HG03280 (cell line): Measurements from ENCODE around the gene PYURF.
A peak's percentile ranks its signal among the peaks of the same experiment; 100 is the strongest.
"Not testable (repeated sequence)": the region's sequence is repeated elsewhere in the genome, so short reads cannot be mapped to it uniquely, and the experiment has no call there.

Source experiments
- ATAC-seq: cut with Tn5 transposase; IDR thresholded peaks from one replicate; pipeline ENCODE4 v1.9.1; 2021; ENCODE audit warnings: mild to moderate bottlenecking, moderate library complexity; ENCODE audit not compliant: unreplicated experiment

Gene PYURF, protein sequence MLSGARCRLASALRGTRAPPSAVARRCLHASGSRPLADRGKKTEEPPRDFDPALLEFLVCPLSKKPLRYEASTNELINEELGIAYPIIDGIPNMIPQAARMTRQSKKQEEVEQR

DNA sequence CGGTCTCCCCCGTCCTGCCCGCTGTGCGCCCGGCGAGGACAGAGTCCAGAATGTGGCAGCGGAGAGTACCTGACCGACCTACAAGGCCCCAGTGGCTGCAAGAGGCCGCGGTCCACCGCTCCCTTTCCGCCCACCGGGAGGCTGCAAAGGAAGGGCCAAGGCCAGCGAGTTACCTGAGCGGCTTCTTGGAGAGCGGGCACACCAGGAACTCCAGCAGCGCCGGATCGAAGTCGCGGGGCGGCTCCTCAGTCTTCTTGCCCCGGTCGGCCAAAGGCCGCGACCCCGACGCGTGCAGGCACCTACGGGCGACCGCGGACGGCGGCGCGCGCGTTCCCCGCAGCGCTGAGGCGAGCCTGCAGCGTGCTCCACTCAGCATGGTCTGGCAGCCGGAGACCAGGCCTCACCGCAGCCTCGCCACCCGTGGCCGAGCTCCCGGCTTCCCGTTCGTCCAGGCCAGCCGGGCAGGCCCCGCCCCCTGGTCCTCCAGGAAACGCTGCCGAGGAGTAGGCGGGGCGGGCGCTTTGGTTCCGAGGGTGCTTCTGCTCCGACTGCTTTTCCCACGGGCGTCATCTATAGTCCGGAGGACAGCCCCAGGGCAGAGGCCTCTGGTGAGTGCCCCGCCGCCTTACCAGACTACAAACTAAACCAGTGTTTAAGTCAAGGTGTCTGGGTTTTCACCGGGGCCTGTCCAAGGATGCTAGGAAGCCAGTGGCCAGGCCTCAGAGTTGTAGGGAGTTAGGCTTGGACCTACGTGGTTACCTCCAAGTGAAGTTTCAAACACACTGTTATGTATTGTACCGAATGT is at the start of gene PYURF:
Gene PYURF (minus strand): TSS at position 452 of the 805 bp plus-strand sequence. CDS start 76 bp downstream, at position 376.
- peak; percentile 65 for ATAC-seq

DNA sequence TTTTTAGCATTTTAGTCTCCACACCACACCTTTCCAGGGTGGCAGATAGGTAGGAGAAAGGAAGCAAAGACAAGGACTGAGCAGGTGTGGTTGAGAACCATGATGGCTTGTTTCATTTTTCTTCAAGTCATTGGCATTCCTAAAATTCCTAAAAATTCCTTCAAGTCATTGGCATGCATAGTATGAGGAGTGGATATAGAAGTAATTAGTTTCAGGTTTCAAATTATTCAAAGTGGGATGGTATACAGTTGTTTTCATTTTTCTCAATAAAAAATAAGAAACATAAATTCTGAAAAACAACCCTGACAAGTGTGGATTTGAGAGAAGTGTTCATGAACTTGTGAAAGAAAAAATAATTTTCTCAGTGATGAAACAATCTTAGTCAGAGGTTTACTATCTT is 46.4 kb upstream of the PYURF start:
- no peak for ATAC-seq

DNA sequence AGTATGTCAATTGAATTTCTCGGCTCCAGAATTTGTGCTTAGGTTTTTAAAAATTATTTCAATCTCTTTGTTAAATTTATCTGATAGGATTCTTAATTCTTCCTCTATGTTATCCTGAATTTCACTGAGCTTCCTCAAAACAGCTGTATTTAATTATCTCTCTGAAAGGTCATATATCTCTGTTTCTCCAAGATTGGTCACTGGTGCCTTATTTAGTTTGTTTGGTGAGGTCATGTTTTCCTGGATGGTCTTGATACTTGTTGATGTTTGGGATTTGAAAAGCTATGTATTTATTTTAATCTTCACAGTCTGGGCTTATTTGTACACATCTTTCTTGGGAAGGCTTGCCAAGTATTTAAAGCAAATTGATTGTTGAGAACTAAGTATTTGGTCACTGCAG is 44.0 kb upstream of the PYURF start:
- ATAC-seq: no peak

DNA sequence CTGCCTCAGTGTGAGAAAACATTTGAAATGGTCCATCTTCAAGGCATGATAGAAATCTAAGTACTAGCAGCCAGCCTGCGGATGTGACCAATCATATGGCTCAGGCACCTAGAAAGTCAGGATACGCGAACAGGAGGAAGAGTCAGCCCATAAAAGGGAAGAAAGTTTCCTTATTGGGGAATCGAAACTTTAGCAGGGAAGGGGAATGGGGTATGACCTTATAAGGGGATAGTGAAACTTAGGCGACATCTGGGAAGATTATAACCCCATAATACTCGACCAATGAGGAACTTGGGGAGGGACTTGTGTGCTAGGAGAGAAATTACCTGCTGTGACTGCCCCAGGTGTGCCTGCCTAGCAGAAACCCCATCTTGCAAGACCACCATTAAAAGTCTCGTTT is 26.2 kb upstream of the PYURF start:
- ATAC-seq: no peak

DNA sequence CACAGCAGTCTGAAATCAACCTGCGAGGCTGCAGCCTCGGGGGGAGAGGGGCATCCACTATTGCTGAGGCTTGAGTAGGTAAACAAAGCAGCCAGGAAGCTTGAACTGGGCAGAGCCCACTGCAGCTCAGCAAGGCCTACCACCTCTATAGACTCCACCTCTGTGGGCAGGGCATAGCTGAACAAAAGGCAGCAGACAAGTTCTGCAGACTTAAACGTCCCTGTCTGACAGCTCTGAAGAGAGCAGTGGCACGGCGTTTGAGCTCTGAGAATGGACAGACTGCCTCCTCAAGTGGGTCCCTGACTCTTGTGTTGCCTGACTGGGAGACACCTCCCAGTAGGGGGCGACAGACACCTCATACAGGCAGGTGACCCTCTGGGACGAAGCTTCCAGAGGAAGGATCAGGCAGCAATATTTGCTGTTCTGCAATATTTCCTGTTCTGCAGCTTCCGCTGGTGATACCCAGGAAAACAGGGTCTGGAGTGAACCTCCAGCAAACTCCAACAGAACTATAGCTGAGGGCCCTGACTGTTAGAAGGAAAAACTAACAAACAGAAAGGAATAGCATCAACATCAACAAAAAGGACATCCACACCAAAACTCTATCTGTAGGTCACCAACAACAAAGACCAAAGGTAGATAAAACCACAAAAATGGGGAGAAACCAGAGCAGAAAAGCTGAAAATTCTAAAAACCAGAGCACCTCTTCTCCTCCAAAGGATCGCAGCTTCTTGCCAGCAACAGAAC is 15.9 kb upstream of the PYURF start:
- ATAC-seq: not testable (repeated sequence)

DNA sequence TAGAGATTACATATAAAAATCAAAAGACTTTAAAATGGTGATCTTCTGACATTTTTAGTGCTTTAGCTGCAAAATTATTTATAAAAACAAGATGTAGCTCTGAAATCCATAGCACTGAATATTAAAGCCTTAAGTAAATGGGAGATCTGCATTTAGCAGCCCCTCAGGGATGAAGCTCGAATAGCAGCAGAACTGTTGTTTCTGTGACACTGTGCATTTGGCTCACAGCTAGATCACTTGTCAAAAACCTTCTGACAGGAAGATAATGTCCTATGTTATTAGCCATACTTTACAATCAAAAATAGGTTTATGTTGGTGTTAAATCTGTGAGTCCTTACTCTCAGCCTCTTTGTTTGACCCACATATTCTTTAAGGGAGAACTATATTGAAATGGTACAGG is 14.1 kb upstream of the PYURF start:
- ATAC-seq: no peak

DNA sequence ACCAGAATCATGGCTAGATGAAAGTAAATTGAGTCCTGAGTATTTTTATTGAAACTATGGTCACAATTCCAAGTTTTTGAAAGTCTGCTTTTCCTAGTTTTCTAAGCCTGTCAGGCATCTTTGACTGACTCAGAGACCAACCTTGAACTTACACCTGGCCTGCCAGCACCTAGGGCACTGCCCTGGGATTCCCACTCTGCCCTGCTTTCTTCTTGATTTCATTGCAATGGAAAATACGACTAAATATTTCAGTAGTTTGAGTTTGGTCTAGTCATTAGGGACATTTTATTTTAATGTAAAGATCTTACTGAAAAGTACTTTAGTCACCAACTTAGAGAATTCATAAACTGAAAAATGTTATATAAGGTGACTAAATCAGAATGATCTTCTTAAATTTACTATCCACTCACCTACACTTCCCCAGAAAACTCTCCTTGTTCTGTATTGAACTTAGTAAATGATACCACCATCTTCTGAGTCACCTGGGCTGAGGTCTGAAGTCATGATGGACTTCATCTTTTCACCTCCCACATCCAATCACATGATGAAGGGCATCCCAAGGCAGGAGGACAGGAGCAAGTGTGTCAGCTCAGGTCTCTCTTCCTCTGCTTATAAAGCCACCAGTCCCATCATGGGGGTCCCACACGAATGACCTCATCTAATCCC is 11.6 kb upstream of the PYURF start:
- no peak for ATAC-seq

DNA sequence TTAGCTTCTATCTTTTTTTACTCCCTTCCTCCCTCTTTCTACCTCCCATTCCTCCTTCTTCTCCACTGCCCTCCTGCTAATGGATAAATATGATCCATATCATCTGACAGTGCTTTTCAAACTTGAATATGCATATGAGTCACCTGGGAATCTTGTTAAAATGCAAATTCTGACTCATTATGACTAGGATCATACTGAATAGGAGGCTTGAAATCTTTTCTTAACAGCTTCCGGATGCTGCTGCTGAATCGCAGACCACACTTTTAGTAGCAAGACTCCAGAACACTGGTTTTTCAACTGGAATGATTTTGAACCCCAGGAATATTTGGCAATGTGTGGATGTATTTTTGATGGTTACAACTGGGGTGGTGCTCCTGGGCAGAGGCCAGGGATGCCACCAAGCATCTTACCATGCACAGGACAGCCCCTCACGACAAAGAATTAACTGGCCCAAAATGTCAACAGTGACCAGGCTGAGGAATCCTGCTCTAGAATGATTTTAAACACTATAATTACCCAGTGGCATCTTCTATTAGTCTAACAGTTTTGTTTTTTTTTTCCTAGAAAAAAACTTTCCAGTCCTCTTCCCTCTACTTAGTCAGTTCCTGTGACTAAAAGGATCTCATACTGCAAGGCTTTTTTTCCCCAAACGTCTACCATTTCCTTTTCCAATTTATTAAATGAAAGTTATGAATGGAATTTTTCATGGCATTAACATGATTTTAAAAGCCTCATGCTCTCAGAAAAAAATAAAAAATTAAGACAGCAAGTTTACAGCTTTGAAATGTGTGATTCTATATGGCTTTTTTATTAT is 10.6 kb upstream of the PYURF start:
- ATAC-seq: no peak

DNA sequence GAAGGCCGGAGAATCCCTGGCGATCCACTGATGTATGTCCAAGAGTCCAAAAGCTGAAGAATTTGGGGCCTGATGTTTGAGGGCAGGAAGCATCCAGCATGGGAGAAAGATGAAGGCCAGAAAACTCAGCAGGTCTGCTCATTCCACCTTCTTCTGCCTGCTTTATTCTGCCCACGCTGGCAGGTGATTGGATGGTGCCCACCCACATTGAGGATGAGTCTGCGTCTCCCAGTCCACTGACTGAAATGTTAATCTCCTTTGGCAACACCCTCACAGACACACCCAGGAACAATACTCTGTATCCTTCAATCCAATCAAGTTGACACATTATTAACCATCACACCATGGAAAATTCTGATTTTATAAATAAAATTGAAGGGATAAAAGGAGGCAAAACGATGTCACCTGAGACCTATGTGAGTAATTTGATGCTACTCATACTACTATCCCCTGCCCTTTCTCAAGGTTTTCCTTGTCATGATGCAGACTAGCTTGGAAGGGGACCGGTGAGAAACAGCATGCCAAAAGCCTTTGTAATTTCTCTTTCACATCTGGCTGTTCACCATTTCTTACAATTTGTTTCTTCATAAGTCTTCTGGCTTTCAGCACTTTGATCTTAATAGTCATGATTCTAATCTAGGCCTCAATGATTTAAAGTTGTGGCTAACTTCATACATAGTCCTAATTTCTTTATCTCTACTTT is 9.7 kb upstream of the PYURF start:
- no peak for ATAC-seq

DNA sequence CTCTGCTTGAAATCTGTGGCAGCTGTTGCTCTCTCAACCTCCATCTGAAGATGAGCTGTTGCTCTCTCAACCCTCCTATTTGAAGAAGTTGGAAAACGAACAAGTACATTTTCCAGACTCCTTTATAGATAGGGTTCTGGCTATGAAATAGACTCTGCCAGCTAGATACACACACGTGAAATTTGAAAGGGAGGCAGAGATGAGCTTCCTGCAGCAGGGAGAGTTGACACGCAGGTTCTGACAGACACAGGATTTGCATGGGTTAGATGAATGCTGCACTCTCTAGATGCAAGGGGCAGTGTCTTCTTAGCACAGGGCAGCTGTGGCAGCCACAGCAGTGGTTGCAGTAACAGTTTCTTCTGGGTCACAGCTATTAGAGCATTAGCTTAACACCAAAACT is 8.0 kb upstream of the PYURF start:
- no peak for ATAC-seq

DNA sequence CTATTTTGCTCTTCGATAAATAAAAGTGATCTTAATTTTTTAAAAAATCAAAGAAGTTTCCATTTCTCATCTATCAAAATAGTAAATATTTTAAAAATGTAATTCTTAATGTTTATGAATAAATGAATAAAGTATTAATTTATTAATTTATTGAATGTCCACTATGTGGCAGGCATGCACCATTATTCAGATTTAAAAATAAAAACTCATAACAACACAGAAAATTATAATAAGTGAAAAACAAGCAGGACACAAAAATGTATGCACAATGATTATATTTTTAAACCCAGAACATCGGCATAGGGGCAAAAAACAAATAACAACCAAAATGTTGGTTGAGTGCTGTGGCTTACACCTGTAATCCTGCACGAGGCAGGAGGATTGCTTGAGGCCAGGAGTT is 5.3 kb upstream of the PYURF start:
- no peak for ATAC-seq

DNA sequence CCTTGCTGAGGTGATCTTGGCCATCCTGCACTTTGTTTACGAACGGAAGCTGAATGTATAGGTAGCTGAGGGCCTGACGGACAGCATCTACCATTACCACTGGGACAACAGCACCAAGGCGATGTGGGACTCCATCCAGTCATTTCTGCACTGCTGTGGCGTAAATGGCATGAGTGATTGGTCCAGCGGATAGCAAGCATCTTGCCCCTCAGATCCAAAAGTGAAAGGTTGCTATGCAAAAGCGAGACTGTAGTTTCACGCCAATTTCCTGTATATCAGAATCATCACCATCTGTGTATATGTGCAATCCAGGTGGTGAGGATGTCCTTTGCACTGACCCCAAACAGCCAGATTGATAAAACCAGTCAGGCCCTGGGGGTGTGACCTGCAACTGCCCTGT is 4.2 kb upstream of the PYURF start:
- ATAC-seq: peak; percentile 66

DNA sequence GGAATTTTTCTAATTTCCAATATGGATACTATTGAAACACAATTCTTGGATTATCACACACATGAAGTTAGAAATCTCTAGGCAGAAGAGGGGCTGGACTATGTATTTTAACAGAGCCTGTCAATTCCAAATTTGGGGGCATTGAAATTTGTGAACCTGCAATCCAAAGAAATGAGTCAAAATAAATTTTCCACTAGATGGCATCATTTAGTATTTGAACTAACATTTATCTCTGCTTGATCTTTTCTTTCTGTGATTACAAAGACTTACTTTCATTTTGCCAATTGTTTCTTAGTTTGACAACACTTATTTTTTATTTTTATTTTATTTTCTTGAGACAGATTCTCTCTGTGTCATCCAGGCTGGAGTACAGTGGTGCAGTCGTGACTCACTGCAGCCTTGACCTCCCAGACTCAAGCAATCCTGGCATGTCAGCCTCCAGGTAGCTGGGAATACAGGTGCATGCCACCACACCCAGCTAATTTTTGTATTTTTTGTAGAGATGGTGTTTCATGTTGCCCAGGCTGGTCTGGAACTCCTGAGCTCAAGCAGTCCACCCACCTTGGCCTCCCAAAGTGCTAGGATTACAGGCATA is 2.7 kb upstream of the PYURF start:
- ATAC-seq: no peak

DNA sequence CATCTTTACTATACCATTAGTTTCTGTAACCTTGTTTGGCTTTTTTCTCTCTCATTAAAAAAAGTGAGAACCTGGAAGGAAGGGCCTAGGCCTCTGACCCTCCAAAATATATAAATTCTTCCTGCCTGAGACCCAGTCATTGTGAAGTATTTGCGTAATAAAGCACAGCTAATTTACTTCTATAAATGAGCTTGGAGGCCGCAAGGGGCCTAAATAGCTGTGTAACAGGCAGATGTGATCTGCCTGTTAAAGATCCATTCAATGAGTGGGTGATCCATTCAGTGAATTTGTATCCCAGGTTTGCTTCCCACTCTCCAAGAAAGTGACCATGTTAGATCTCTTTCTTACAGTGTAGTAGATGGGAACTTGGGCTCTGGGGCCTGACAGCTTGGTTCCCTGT is 595 bp upstream of the PYURF start:
- no peak for ATAC-seq

DNA sequence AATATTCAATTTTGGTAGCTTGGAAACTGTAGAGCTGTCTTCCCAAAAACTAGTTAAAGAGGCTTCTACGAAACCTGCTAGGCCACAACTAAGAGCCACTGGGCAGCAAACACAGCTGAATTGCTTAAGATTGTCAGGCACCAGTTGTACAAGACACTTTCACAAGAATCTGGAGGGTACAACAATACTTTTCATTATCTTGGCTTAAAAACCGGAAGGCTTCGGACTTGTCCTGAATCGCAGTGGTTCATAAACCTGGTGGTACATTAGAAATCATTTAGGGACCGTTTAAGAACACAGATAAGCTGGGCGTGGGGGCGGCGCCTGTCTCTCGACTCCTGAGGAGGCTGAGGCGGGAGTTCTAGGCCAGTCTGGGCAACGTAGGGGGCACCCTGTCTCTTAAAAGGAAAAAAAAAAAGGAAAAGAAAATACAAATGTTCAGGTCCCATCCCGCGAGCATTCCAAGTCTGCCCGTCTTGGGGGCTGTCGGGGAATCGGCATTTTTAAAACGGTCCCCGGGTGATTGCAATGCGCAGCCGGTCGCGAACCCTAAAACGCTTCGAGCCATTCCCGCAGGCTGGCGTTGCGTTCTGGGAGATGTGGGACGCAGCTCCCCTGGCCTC is 763 bp downstream of the PYURF start:
- ATAC-seq: peak; percentile 19

DNA sequence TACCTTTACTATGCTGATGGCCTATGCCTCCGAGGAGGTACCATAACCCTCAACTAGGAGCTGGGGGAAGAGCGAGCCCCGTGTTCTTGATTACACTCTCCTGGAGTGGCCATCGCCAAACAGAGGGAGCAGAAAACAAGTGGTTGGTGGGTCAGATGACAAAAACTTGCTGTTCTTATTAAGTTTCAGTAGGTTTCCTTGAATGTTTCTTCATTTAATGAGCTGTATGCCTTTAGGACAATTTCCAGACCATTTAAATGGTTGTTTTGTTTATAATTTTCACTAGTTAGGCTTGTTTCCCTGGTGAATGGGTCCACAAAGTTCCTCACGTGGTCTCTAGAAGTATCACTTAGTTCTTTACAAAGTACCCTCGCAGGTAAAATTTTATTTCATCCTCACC is 4.7 kb downstream of the PYURF start:
- no peak for ATAC-seq

DNA sequence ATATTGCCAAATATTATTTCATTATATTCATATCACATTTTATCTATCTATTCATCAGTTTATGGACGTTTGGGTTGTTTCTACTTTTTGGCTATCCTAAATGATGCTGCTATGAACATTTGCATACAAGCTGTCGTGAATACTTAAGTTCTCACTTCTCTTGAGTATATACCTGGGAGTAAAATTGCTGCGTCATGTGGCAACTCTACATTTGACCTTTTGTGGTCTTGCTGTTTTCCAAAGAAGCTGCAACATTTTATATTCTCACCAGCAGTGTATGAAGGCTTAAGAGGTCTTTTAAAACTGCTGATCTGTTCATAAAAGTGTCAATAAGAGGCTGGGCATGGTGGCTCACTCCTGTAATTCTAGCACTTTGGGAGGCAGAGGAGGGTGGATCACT is 5.8 kb downstream of the PYURF start:
- no peak for ATAC-seq

DNA sequence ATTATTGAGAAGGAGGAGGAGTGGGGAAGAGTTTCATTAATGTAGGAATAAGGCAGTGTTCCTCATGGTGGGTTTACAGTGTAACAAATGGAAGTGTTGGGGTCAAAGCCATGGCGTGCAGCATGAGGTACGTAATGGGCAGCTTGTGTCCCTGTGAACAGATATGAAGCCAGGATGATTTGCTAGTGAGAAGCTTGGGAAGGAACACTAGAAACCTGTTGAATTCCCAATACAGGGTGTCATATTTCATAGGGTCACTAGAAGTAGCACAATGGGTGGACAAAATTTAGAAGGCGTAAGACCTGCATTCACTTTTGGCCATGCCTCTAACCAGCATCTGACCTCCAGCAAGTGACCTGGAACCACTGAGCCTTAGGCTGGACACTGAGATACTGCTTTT is 6.8 kb downstream of the PYURF start:
- no peak for ATAC-seq
